ENCODE results near the gene MTF1.

GRCh38 chr1:37814252-37814651, 45.1 kb downstream of the MTF1 start:
- TF ChIP-seq CTCF (IDR thresholded peaks at IDR 0.05) = no peak
- TF ChIP-seq POLR2A (IDR thresholded peaks at IDR 0.05) = no peak
- TF ChIP-seq EP300 (IDR thresholded peaks at IDR 0.05) = no peak
- no peak for TF ChIP-seq POLR2AphosphoS5 (IDR thresholded peaks at IDR 0.05)
